ENCODE measurements around the gene SLC16A8. TPM values are rescaled to one million over a fixed set of nuclear protein-coding genes. Genes with fewer than 3 reads are reported as not detected.

Gene SLC16A8
- total RNA-seq, 1 experiment from 2014 or later, result not detected

GRCh38 chr22:38077595-38077994, 6.4 kb downstream of the SLC16A8 start:
- no TSS peak for BruUV-seq (replicated peaks)
- no peaks in the 10 kb centered on the region for H3K9me2 ChIP-seq (ENCODE audit: insufficient read depth)
- ATAC-seq (no peak), DNase-seq (ENCODE audit: low read depth, low spot score) (no peak)
- H4K20me1 ChIP-seq (ENCODE audit: insufficient read depth), result no peaks in the 10 kb centered on the region
- no peaks in the 10 kb centered on the region for H3K9me3 ChIP-seq (ENCODE audit: control insufficient read depth in 1 of 2, insufficient read depth in 1 of 2, low read depth in 1 of 2, low read length in 2 of 2)
- ChIA-PET RAD21 (ENCODE audit: low non-redundant PET in 1 of 2, low total read pairs in 2 of 2, uncharacterized antibody in 2 of 2, unreplicated experiment in 2 of 2) (no interaction called here), POLR2A (no interaction called here), CTCF (no interaction called here)
- no peak overlapping the region for H2AFZ ChIP-seq (ENCODE audit: low read depth, low read length, poor library complexity, severe bottlenecking)
- no peak overlapping the region for H3K9ac ChIP-seq (ENCODE audit: low read length)
- H3K27me3 ChIP-seq (ENCODE audit: insufficient read depth, low read length), result no peaks in the 10 kb centered on the region
- no peak overlapping the region for H3K4me3 ChIP-seq (replicated peaks in 1 of 2; ENCODE audit: low read depth in 1 of 2, low read length in 2 of 2)
- no peak overlapping the region for H3K4me2 ChIP-seq (ENCODE audit: low read length)
- H3K27ac ChIP-seq (ENCODE audit: low read depth, low read length), result no peak overlapping the region
- no peaks in the 10 kb centered on the region for H3K4me1 ChIP-seq (ENCODE audit: control insufficient read depth in 1 of 2, insufficient read depth in 2 of 2, low read length in 2 of 2)
- H3K79me2 ChIP-seq (ENCODE audit: insufficient read depth, low read length), result no peaks in the 10 kb centered on the region
- intact Hi-C loops (cut with micrococcal nuclease), result no loop called here
- peaks cover 3 to 16% of the 10 kb centered on the region in 2 experiments; a peak in 2 of 4 replicates for H3K36me3 ChIP-seq (ENCODE audit: control insufficient read depth in 1 of 2, insufficient read depth in 2 of 2, low read length in 2 of 2)
- no peak for TF ChIP-seq ZFX (IDR thresholded peaks at IDR 0.05)
- TF ChIP-seq ZBTB33 (IDR thresholded peaks at IDR 0.05; ENCODE audit: extremely low read depth, insufficient replicate concordance, low read length), result no peak
- no peak for TF ChIP-seq REST (IDR thresholded peaks at IDR 0.05; ENCODE audit: low read depth)
- no peak for TF ChIP-seq ATF3 (IDR thresholded peaks at IDR 0.05)
- no peak for TF ChIP-seq EZH2 (IDR thresholded peaks at IDR 0.05)
- TF ChIP-seq TCF7L2 (IDR thresholded peaks at IDR 0.05; ENCODE audit: borderline replicate concordance, extremely low read depth, insufficient read depth, insufficient read length), result no peak
- no peak for TF ChIP-seq CBX3 (IDR thresholded peaks at IDR 0.05; ENCODE audit: low read depth)
- no peak for TF ChIP-seq MAX (IDR thresholded peaks at IDR 0.05)
- TF ChIP-seq CEBPB (IDR thresholded peaks at IDR 0.05; ENCODE audit: low read depth), result no peak

Data from HCT116 (cell line).